A673 (cell line): ENCODE results near the gene HOXA9. TPM values are rescaled to one million over a fixed set of nuclear protein-coding genes. Genes with fewer than 3 reads are reported as not detected.

Source experiments
- BruUV-seq: library from RNA; stranded (reverse); fragments of 400-500 nt; replicated peaks from 2 replicates; lab custom pipeline; 2021; lab: Mats Ljungman, UMichigan
- CTCF ChIA-PET: fragments of 300-600 bp; sonication (Branson Sonifier 250); formaldehyde crosslinking; loops from one replicate; lab custom pipeline; 2022; ENCODE audit warnings: antibody characterized with exemption; lab: Charles Lee
- POLR2A ChIA-PET: fragments of 300-600 bp; sonication (Branson Sonifier 250); formaldehyde crosslinking; loops from one replicate; lab custom pipeline; 2022; ENCODE audit warnings: antibody characterized with exemption; ENCODE audit not compliant: low non-redundant PET; lab: Charles Lee
- DNase-seq: peaks from one replicate; pipeline ENCODE4 v3.0.0-alpha.2; 2015; ENCODE audit warnings: low spot score
- H3K27ac ChIP-seq: fragments of 200-600 bp; sonication (generic); 2 replicates; pipeline ENCODE4 v1.5.1; 2016; ENCODE audit warnings: mixed run types, low read depth, mild to moderate bottlenecking, mixed read lengths, antibody characterized with exemption, low read length; ENCODE audit not compliant: poor library complexity, severe bottlenecking
- H3K27me3 ChIP-seq: fragments of 200-600 bp; sonication (generic); replicated peaks from 2 replicates; pipeline ENCODE4 v1.6.1; 2017; ENCODE audit warnings: mixed run types, low read depth, mild to moderate bottlenecking, mixed read lengths, antibody characterized with exemption, low read length; ENCODE audit not compliant: insufficient read depth, poor library complexity
- H3K36me3 ChIP-seq: fragments of 200-600 bp; sonication (generic); 2 replicates; pipeline ENCODE4 v1.6.1; 2016; ENCODE audit warnings: mixed run types, mild to moderate bottlenecking, mixed read lengths, antibody characterized with exemption, low read length; ENCODE audit not compliant: insufficient read depth, poor library complexity, severe bottlenecking
- H3K4me1 ChIP-seq: fragments of 200-600 bp; sonication (generic); 2 replicates; pipeline ENCODE4 v1.6.1; 2017; ENCODE audit warnings: mixed run types, mild to moderate bottlenecking, mixed read lengths, antibody characterized with exemption, low read length; ENCODE audit not compliant: insufficient read depth, poor library complexity, severe bottlenecking
- H3K4me3 ChIP-seq: fragments of 200-600 bp; sonication (generic); 2 replicates; pipeline ENCODE4 v1.5.1; 2016; ENCODE audit warnings: low read depth, mixed run types, mild to moderate bottlenecking, mixed read lengths, low read length; ENCODE audit not compliant: poor library complexity, severe bottlenecking
- H3K9me3 ChIP-seq: fragments of 200-600 bp; sonication (generic); 2 replicates; pipeline ENCODE4 v1.6.1; 2016; ENCODE audit warnings: mixed run types, low read depth, mild to moderate bottlenecking, mixed read lengths, antibody characterized with exemption, low read length; ENCODE audit not compliant: poor library complexity, severe bottlenecking
- CTCF ChIP-seq: fragments of 300-800, 200-600 bp; sonication (generic); conservative IDR thresholded peaks from 2 replicates; pipeline ENCODE4 v1.5.1; 2017; ENCODE audit warnings: low read depth, mild to moderate bottlenecking, antibody characterized with exemption, low read length, moderate library complexity, mixed read lengths
- EZH2 ChIP-seq: fragments of 200-600 bp; sonication (generic); IDR thresholded peaks from 2 replicates; pipeline ENCODE4 v1.6.1; 2017; ENCODE audit warnings: borderline replicate concordance, low read depth, mild to moderate bottlenecking, mixed read lengths, antibody characterized with exemption, low read length; ENCODE audit not compliant: poor library complexity, severe bottlenecking
- intact Hi-C: fragments of 100-400 bp; cut with micrococcal nuclease; formaldehyde crosslinking; loops from one replicate; pipeline ENCODE4 v1.10.0; 2022; ENCODE audit not compliant: unreplicated experiment
- total RNA-seq: library from RNA; stranded (reverse); gene quantifications from 2 replicates; pipeline ENCODE4 v1.2.3, GENCODE V29; 2021

HOXA9 gene
- total RNA-seq, 1 experiment from 2014 or later = not detected

- Histone ChIP-seq H3K9me3 (no peaks in the 10 kb centered on the region), H3K36me3 (no peaks in the 10 kb centered on the region), H3K4me1 (peaks cover 13% of the 10 kb centered on the region), H3K27me3 (peaks cover 94% of the 10 kb centered on the region), H3K27ac (no peak overlapping the region), H3K4me3 (peak overlapping the region; percentile 24)
- intact Hi-C loops = no loop called here
- ChIA-PET CTCF (no interaction called here), POLR2A (no interaction called here)
- TF ChIP-seq CTCF (no peak), EZH2 (peak; percentile 48)
- no TSS peak for BruUV-seq
- DNase-seq = no peak
Observed at GRCh38 chr7:27148031-27148755, 17.1 kb downstream of the HOXA9 start.

GRCh38 chr7:27147199-27148030, 17.9 kb downstream of the HOXA9 start, which contains the start of gene HOXA6:
Gene HOXA6, minus strand, starts transcription at chr7:27147774. Its CDS starts 25 bp downstream, at chr7:27147749.
- Histone ChIP-seq H3K9me3 (no peaks in the 10 kb centered on the region), H3K27ac (no peak within 1 kb of the TSS), H3K4me1 (peaks cover 14% of the 10 kb centered on the region), H3K4me3 (peak within 1 kb of the TSS; percentile 24), H3K27me3 (peaks cover 94% of the 10 kb centered on the region), H3K36me3 (no peaks in the 10 kb centered on the region)
- intact Hi-C loops = no loop called here
- DNase-seq = peak; percentile 30
- ChIA-PET CTCF (no interaction called here), POLR2A (no interaction called here)
- no TSS peak for BruUV-seq
- TF ChIP-seq EZH2 = peak; percentile 61
- no peak for TF ChIP-seq CTCF

- H3K36me3 ChIP-seq = no peaks in the 10 kb centered on the region
- no peak for DNase-seq
- CTCF ChIA-PET = no interaction called here
- H3K4me3 ChIP-seq = no peak overlapping the region
- peaks cover 94% of the 10 kb centered on the region for H3K27me3 ChIP-seq
- no peaks in the 10 kb centered on the region for H3K9me3 ChIP-seq
- no peak overlapping the region for H3K27ac ChIP-seq
- H3K4me1 ChIP-seq = peaks cover 14% of the 10 kb centered on the region
- intact Hi-C loops = no loop called here
- no peak for TF ChIP-seq EZH2
- no peak for TF ChIP-seq CTCF
- POLR2A ChIA-PET = no interaction called here
- no TSS peak for BruUV-seq
Observed at GRCh38 chr7:27146491-27147198, 18.7 kb downstream of the HOXA9 start.
